ENCODE results near the gene PRSS48.
"Not testable (repeated sequence)": the region's sequence is repeated elsewhere in the genome, so short reads cannot be mapped to it uniquely, and the experiment has no call there.

Gene PRSS48

GRCh38 chr4:151257704-151258103 is 19.3 kb upstream of the PRSS48 start:
- no peaks in the 10 kb centered on the region for H3K9me3 ChIP-seq (ENCODE audit: control insufficient read depth in 5 of 5, low read length in 5 of 5)
- no peak overlapping the region for H3K9ac ChIP-seq (ENCODE audit: low read length in 5 of 5)
- H3K4me1 ChIP-seq (ENCODE audit: control insufficient read depth in 5 of 5, insufficient read depth in 5 of 5, low read length in 5 of 5): peaks cover 0 to 11% (median 9%) of the 10 kb centered on the region in 5 donors
- no peaks in the 10 kb centered on the region for H3K27me3 ChIP-seq (ENCODE audit: control insufficient read depth in 5 of 5, insufficient read depth in 4 of 5, low read length in 5 of 5)
- no peak overlapping the region for H3K27ac ChIP-seq (ENCODE audit: low read depth, low read length)
- no peak overlapping the region for H3K4me3 ChIP-seq (ENCODE audit: low read depth in 1 of 5, low read length in 5 of 5)
- no peaks in the 10 kb centered on the region for H3K36me3 ChIP-seq (ENCODE audit: control insufficient read depth in 5 of 5, insufficient read depth in 5 of 5, low read length in 5 of 5)

- Histone ChIP-seq H3K4me1 (ENCODE audit: control insufficient read depth in 5 of 5, insufficient read depth in 5 of 5, low read length in 5 of 5) (peaks cover 2 to 22% (median 16%) of the 10 kb centered on the region in 5 donors), H3K9me3 (ENCODE audit: control insufficient read depth in 5 of 5, low read length in 5 of 5) (no peaks in the 10 kb centered on the region), H3K27me3 (ENCODE audit: control insufficient read depth in 5 of 5, insufficient read depth in 4 of 5, low read length in 5 of 5) (no peaks in the 10 kb centered on the region), H3K36me3 (ENCODE audit: control insufficient read depth in 5 of 5, insufficient read depth in 5 of 5, low read length in 5 of 5) (no peaks in the 10 kb centered on the region), H3K27ac (ENCODE audit: low read depth, low read length) (no peak overlapping the region), H3K9ac (ENCODE audit: low read length in 5 of 5) (no peak overlapping the region), H3K4me3 (ENCODE audit: low read depth in 1 of 5, low read length in 5 of 5) (no peak overlapping the region)
Observed at GRCh38 chr4:151259752-151260151, 17.2 kb upstream of the PRSS48 start.

- Histone ChIP-seq H3K27me3 (ENCODE audit: control insufficient read depth in 5 of 5, insufficient read depth in 4 of 5, low read length in 5 of 5) (no peaks in the 10 kb centered on the region), H3K36me3 (ENCODE audit: control insufficient read depth in 5 of 5, insufficient read depth in 5 of 5, low read length in 5 of 5) (no peaks in the 10 kb centered on the region), H3K4me1 (ENCODE audit: control insufficient read depth in 5 of 5, insufficient read depth in 5 of 5, low read length in 5 of 5) (peaks cover 2 to 22% (median 16%) of the 10 kb centered on the region in 5 donors), H3K9me3 (ENCODE audit: control insufficient read depth in 5 of 5, low read length in 5 of 5) (no peaks in the 10 kb centered on the region), H3K27ac (ENCODE audit: low read depth, low read length) (no peak overlapping the region), H3K4me3 (ENCODE audit: low read depth in 1 of 5, low read length in 5 of 5) (no peak overlapping the region), H3K9ac (ENCODE audit: low read length in 5 of 5) (no peak overlapping the region)
Observed at GRCh38 chr4:151260526-151260925, 16.4 kb upstream of the PRSS48 start.

- Histone ChIP-seq H3K36me3 (ENCODE audit: control insufficient read depth in 5 of 5, insufficient read depth in 5 of 5, low read length in 5 of 5) (no peaks in the 10 kb centered on the region), H3K4me1 (ENCODE audit: control insufficient read depth in 5 of 5, insufficient read depth in 5 of 5, low read length in 5 of 5) (peaks cover 2 to 22% (median 16%) of the 10 kb centered on the region in 5 donors), H3K4me3 (ENCODE audit: low read depth in 1 of 5, low read length in 5 of 5) (no peak overlapping the region), H3K27me3 (ENCODE audit: control insufficient read depth in 5 of 5, insufficient read depth in 4 of 5, low read length in 5 of 5) (no peaks in the 10 kb centered on the region), H3K9ac (ENCODE audit: low read length in 5 of 5) (no peak overlapping the region), H3K9me3 (ENCODE audit: control insufficient read depth in 5 of 5, low read length in 5 of 5) (no peaks in the 10 kb centered on the region), H3K27ac (ENCODE audit: low read depth, low read length) (no peak overlapping the region)
Observed at GRCh38 chr4:151263455-151263854, 13.5 kb upstream of the PRSS48 start.

- Histone ChIP-seq H3K9ac (ENCODE audit: low read length in 5 of 5) (no peak overlapping the region), H3K27me3 (ENCODE audit: control insufficient read depth in 5 of 5, insufficient read depth in 4 of 5, low read length in 5 of 5) (no peaks in the 10 kb centered on the region), H3K27ac (ENCODE audit: low read depth, low read length) (no peak overlapping the region), H3K36me3 (ENCODE audit: control insufficient read depth in 5 of 5, insufficient read depth in 5 of 5, low read length in 5 of 5) (no peaks in the 10 kb centered on the region), H3K4me3 (ENCODE audit: low read depth in 1 of 5, low read length in 5 of 5) (no peak overlapping the region), H3K4me1 (ENCODE audit: control insufficient read depth in 5 of 5, insufficient read depth in 5 of 5, low read length in 5 of 5) (peaks cover 2 to 22% (median 16%) of the 10 kb centered on the region in 5 donors), H3K9me3 (ENCODE audit: control insufficient read depth in 5 of 5, low read length in 5 of 5) (no peaks in the 10 kb centered on the region)
Observed at GRCh38 chr4:151266497-151266896, 10.5 kb upstream of the PRSS48 start.

- no peaks in the 10 kb centered on the region for H3K9me3 ChIP-seq (ENCODE audit: control insufficient read depth in 5 of 5, low read length in 5 of 5)
- no peak overlapping the region for H3K9ac ChIP-seq (ENCODE audit: low read length in 5 of 5)
- no peaks in the 10 kb centered on the region for H3K36me3 ChIP-seq (ENCODE audit: control insufficient read depth in 5 of 5, insufficient read depth in 5 of 5, low read length in 5 of 5)
- H3K27ac ChIP-seq (ENCODE audit: low read depth, low read length): no peak overlapping the region
- H3K4me1 ChIP-seq (ENCODE audit: control insufficient read depth in 5 of 5, insufficient read depth in 5 of 5, low read length in 5 of 5): peaks cover 2 to 17% (median 13%) of the 10 kb centered on the region in 5 donors
- H3K4me3 ChIP-seq (ENCODE audit: low read depth in 1 of 5, low read length in 5 of 5): no peak overlapping the region
- no peaks in the 10 kb centered on the region for H3K27me3 ChIP-seq (ENCODE audit: control insufficient read depth in 5 of 5, insufficient read depth in 4 of 5, low read length in 5 of 5)
Observed at GRCh38 chr4:151267104-151267503, 9.9 kb upstream of the PRSS48 start.

GRCh38 chr4:151267822-151268535 is 9.0 kb upstream of the PRSS48 start:
- Histone ChIP-seq H3K36me3 (ENCODE audit: control insufficient read depth in 5 of 5, insufficient read depth in 5 of 5, low read length in 5 of 5) (no peaks in the 10 kb centered on the region), H3K9ac (ENCODE audit: low read length in 5 of 5) (no peak overlapping the region), H3K9me3 (ENCODE audit: control insufficient read depth in 5 of 5, low read length in 5 of 5) (no peaks in the 10 kb centered on the region), H3K4me1 (ENCODE audit: control insufficient read depth in 5 of 5, insufficient read depth in 5 of 5, low read length in 5 of 5) (peaks cover 1 to 8% (median 5%) of the 10 kb centered on the region in 5 donors), H3K4me3 (ENCODE audit: low read depth in 1 of 5, low read length in 5 of 5) (no peak overlapping the region), H3K27me3 (ENCODE audit: control insufficient read depth in 5 of 5, insufficient read depth in 4 of 5, low read length in 5 of 5) (no peaks in the 10 kb centered on the region), H3K27ac (ENCODE audit: low read depth, low read length) (no peak overlapping the region)

GRCh38 chr4:151268905-151269304 is 8.1 kb upstream of the PRSS48 start:
- H3K36me3 ChIP-seq (ENCODE audit: control insufficient read depth in 5 of 5, insufficient read depth in 5 of 5, low read length in 5 of 5); H3K9me3 ChIP-seq (ENCODE audit: control insufficient read depth in 5 of 5, low read length in 5 of 5); H3K27ac ChIP-seq (ENCODE audit: low read depth, low read length); H3K4me3 ChIP-seq (ENCODE audit: low read depth in 1 of 5, low read length in 5 of 5); H3K4me1 ChIP-seq (ENCODE audit: control insufficient read depth in 5 of 5, insufficient read depth in 5 of 5, low read length in 5 of 5); H3K27me3 ChIP-seq (ENCODE audit: control insufficient read depth in 5 of 5, insufficient read depth in 4 of 5, low read length in 5 of 5); H3K9ac ChIP-seq (ENCODE audit: low read length in 5 of 5): not testable (repeated sequence)

GRCh38 chr4:151284534-151285245 is 7.7 kb downstream of the PRSS48 start:
- Histone ChIP-seq H3K4me1 (ENCODE audit: control insufficient read depth in 5 of 5, insufficient read depth in 5 of 5, low read length in 5 of 5) (peaks cover 0 to 6% (median 0%) of the 10 kb centered on the region in 5 donors), H3K4me3 (ENCODE audit: low read depth in 1 of 5, low read length in 5 of 5) (no peak overlapping the region), H3K9ac (ENCODE audit: low read length in 5 of 5) (no peak overlapping the region), H3K27ac (ENCODE audit: low read depth, low read length) (no peak overlapping the region), H3K9me3 (ENCODE audit: control insufficient read depth in 5 of 5, low read length in 5 of 5) (peaks cover 0 to 2% (median 0%) of the 10 kb centered on the region in 5 donors), H3K36me3 (ENCODE audit: control insufficient read depth in 5 of 5, insufficient read depth in 5 of 5, low read length in 5 of 5) (no peaks in the 10 kb centered on the region), H3K27me3 (ENCODE audit: control insufficient read depth in 5 of 5, insufficient read depth in 4 of 5, low read length in 5 of 5) (no peaks in the 10 kb centered on the region)

- Histone ChIP-seq H3K4me1 (ENCODE audit: control insufficient read depth in 5 of 5, insufficient read depth in 5 of 5, low read length in 5 of 5) (peaks cover 0 to 6% (median 0%) of the 10 kb centered on the region in 5 donors), H3K9me3 (ENCODE audit: control insufficient read depth in 5 of 5, low read length in 5 of 5) (peaks cover 0 to 9% (median 0%) of the 10 kb centered on the region in 5 donors), H3K9ac (ENCODE audit: low read length in 5 of 5) (no peak overlapping the region), H3K27ac (ENCODE audit: low read depth, low read length) (no peak overlapping the region), H3K27me3 (ENCODE audit: control insufficient read depth in 5 of 5, insufficient read depth in 4 of 5, low read length in 5 of 5) (no peaks in the 10 kb centered on the region), H3K36me3 (ENCODE audit: control insufficient read depth in 5 of 5, insufficient read depth in 5 of 5, low read length in 5 of 5) (no peaks in the 10 kb centered on the region), H3K4me3 (ENCODE audit: low read depth in 1 of 5, low read length in 5 of 5) (no peak overlapping the region)
Observed at GRCh38 chr4:151287409-151287808, 10.4 kb downstream of the PRSS48 start.
